ENCODE data around the gene TAP1. TPM values are rescaled to one million over a fixed set of nuclear protein-coding genes. Genes with fewer than 3 reads are reported as not detected.

Gene TAP1
- total and polyA plus RNA-seq, 2 of the 8 experiments (the other 6 are each of a cell fraction or from before 2014, with no cell fraction given) = 16.8 to 22.0 TPM

GRCh38 chr6:32867022-32867477 lies 13.5 kb upstream of the TAP1 start:
- H3K4me2 ChIP-seq (ENCODE audit: insufficient read depth in 1 of 2, low read depth in 2 of 2, low read length in 2 of 2) = no peak overlapping the region
- H2AK5ac ChIP-seq (ENCODE audit: low read depth, low read length) = no peak overlapping the region
- no peak overlapping the region for H3K14ac ChIP-seq (ENCODE audit: insufficient read length)
- H4K91ac ChIP-seq (replicated peaks; ENCODE audit: insufficient read length, low read length) = no peak overlapping the region
- TF ChIP-seq CEBPB (IDR thresholded peaks at IDR 0.05; ENCODE audit: low read depth, low read length) (no peak), BACH1 (IDR thresholded peaks at IDR 0.05; ENCODE audit: low read length) (no peak), POLR2A (IDR thresholded peaks at IDR 0.05; ENCODE audit: control extremely low read depth in 1 of 2, low read depth in 2 of 2, low read length in 2 of 2) (no peak), E2F6 (IDR thresholded peaks at IDR 0.05) (no peak), NANOG (IDR thresholded peaks at IDR 0.05; ENCODE audit: insufficient read depth, low read depth, low read length, poor library complexity, severe bottlenecking) (no peak), CBX5 (IDR thresholded peaks at IDR 0.05; ENCODE audit: low read depth, low read length) (no peak)
- no peak for DNase-seq (ENCODE audit: low read depth in 1 of 2, low spot score in 2 of 2)
- H2BK12ac ChIP-seq (ENCODE audit: low read depth, low read length) = no peak overlapping the region
- H3K27ac ChIP-seq (ENCODE audit: low read depth, low read length) = no peak overlapping the region
- H3K36me3 ChIP-seq (ENCODE audit: control insufficient read depth in 2 of 4, insufficient read depth in 4 of 4, low read length in 3 of 4) = no peaks in the 10 kb centered on the region
- no peak overlapping the region for H3K4ac ChIP-seq (replicated peaks; ENCODE audit: insufficient read length, low read depth, low read length)
- H3K18ac ChIP-seq (ENCODE audit: extremely low read depth, low read length) = no peak overlapping the region
- no peaks in the 10 kb centered on the region for H3K4me1 ChIP-seq (replicated peaks in 1 of 4; ENCODE audit: control insufficient read depth in 3 of 4, insufficient read depth in 4 of 4, low read length in 3 of 4)
- no peak overlapping the region for H2BK20ac ChIP-seq (ENCODE audit: low read length)
- no peak for FAIRE-seq
- no peak overlapping the region for H3K9ac ChIP-seq (replicated peaks in 1 of 4; ENCODE audit: extremely low read depth in 1 of 4, low read depth in 3 of 4, low read length in 3 of 4)
- no peak overlapping the region for H4K8ac ChIP-seq (ENCODE audit: extremely low read depth, insufficient read depth, low read length)
- H3K23ac ChIP-seq (ENCODE audit: insufficient read length) = no peak overlapping the region
- no peak overlapping the region for H2BK15ac ChIP-seq (ENCODE audit: low read length)
- no peak overlapping the region for H4K5ac ChIP-seq (ENCODE audit: insufficient read length, low read depth, low read length)
- H4K20me1 ChIP-seq (replicated peaks in 1 of 2; ENCODE audit: control insufficient read depth in 1 of 2, insufficient read depth in 2 of 2, low read length in 2 of 2) = no peaks in the 10 kb centered on the region
- WGBS, 2 experiments (ENCODE audit: extremely low coverage in 1 of 2, insufficient coverage in 1 of 2, insufficient read length in 1 of 2, insufficient replicate concordance in 2 of 2, low coverage in 1 of 2, low lambda C conversion rate in 2 of 2, missing lambda C conversion rate in 1 of 2) = 77% methylated on average over 2 of the region's 3 CpGs; no CpG with 5 or more reads in 1 of the 2 experiments
- H3K56ac ChIP-seq (replicated peaks; ENCODE audit: insufficient read length, low read depth, low read length) = no peak overlapping the region
- POLR2A ChIA-PET (ENCODE audit: partially characterized antibody) = interaction anchor here (0.9 to 1.4 kb wide), 3 partner anchors 26 to 106 kb away, joined by 3 to 6 read pairs (median 4); partner anchors contain the start of gene TAP2
- H3K79me1 ChIP-seq (ENCODE audit: low read depth, low read length) = no peaks in the 10 kb centered on the region
- no peaks in the 10 kb centered on the region for H3K79me2 ChIP-seq (ENCODE audit: control insufficient read depth in 1 of 2, insufficient read depth in 2 of 2, low read length in 2 of 2)
- no peaks in the 10 kb centered on the region for H3K23me2 ChIP-seq (ENCODE audit: low read depth, low read length)
- H2BK120ac ChIP-seq (replicated peaks; ENCODE audit: low read depth, low read length) = no peak overlapping the region
- no peaks in the 10 kb centered on the region for H3K9me3 ChIP-seq (ENCODE audit: insufficient read depth in 2 of 2, low read depth in 1 of 2, low read length in 1 of 2)
- H3K4me3 ChIP-seq (ENCODE audit: extremely low read depth in 1 of 4, insufficient read depth in 2 of 4, low read depth in 3 of 4, low read length in 4 of 4) = no peak overlapping the region
- H2BK5ac ChIP-seq (ENCODE audit: low read depth, low read length) = no peak overlapping the region
- CTCF ChIA-PET (ENCODE audit: partially characterized antibody) = interaction anchor here (0.7 to 19.9 kb wide), 21 partner anchors 9 to 613 kb away, joined by 3 to 402 read pairs (median 6); partner anchors contain the start of genes HLA-DMA, HLA-DQB2, PSMB8 and PSMB9
- no peak overlapping the region for H2AFZ ChIP-seq (ENCODE audit: low read length)
- no peaks in the 10 kb centered on the region for H3K27me3 ChIP-seq (replicated peaks in 1 of 4; ENCODE audit: control insufficient read depth in 3 of 4, extremely low read depth in 1 of 4, insufficient read depth in 3 of 4, low read length in 3 of 4)

Measured in H1 (cell line).